GM12891 (cell line): ENCODE results near the gene LALBA.

Experiments used
- POLR2A ChIP-seq: IDR thresholded peaks from 2 replicates; pipeline ENCODE4 v1.6.1; 2011; ENCODE audit warnings: low read depth, low read length, control low read depth
- POLR2AphosphoS5 ChIP-seq: IDR thresholded peaks from 2 replicates; pipeline ENCODE4 v1.6.1; 2011; ENCODE audit warnings: low read depth, low read length, control low read depth
- SPI1 ChIP-seq: IDR thresholded peaks from 2 replicates; pipeline ENCODE4 v1.6.1; 2011; ENCODE audit warnings: low read depth, low read length, control low read depth
- TAF1 ChIP-seq: IDR thresholded peaks from 2 replicates; pipeline ENCODE4 v1.6.1; 2011; ENCODE audit warnings: low read depth, low read length, control low read depth

GRCh38 chr12:48572326-48572725 is 2.5 kb upstream of the LALBA start:
- TF ChIP-seq POLR2AphosphoS5 (no peak), TAF1 (no peak), POLR2A (no peak), SPI1 (no peak)
